ES-I3 (cell line): ENCODE data around the gene VENTX.

Source experiments
- H3K36me3 ChIP-seq: 2 replicates; pipeline ENCODE4 v1.6.1; 2013; ENCODE audit warnings: mild to moderate bottlenecking, low read length, control low read depth, moderate library complexity; ENCODE audit not compliant: insufficient read depth
- H3K4me1 ChIP-seq: 2 replicates; pipeline ENCODE4 v1.6.1; 2013; ENCODE audit warnings: mild to moderate bottlenecking, control low read depth, low read length; ENCODE audit not compliant: insufficient read depth
- H3K9ac ChIP-seq: 2 replicates; pipeline ENCODE4 v1.6.1; 2013; ENCODE audit warnings: low read depth, mild to moderate bottlenecking, low read length, moderate library complexity
- H3K9me3 ChIP-seq: 2 replicates; pipeline ENCODE4 v1.6.1; 2013; ENCODE audit warnings: mild to moderate bottlenecking, low read length, moderate library complexity; ENCODE audit not compliant: control insufficient read depth, insufficient read depth

Gene VENTX

DNA sequence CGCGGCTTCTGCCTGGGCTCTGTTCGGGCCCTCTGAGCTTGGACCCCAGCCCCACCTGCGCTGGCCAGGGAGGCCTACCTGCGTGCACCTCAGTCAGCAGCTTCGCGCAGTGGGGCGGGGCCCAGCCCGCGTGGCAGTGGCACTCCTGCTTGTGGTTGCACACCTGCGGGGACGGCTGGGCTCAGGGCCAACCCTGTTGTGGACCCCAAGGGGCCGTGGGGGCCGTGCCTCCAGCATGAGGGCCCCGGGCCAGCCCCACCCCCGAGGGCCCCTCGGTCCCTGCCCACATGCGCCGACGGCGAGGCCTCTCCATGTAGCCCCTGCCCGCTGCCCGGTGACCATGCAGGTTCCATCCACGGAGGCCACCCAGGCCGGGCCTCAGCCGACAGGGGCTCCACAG is 31.7 kb downstream of the VENTX start:
- no peaks in the 10 kb centered on the region for H3K9me3 ChIP-seq
- H3K36me3 ChIP-seq = no peaks in the 10 kb centered on the region; the same call in 1 of the 2 replicates
- H3K9ac ChIP-seq = no peak overlapping the region
- no peaks in the 10 kb centered on the region for H3K4me1 ChIP-seq

DNA sequence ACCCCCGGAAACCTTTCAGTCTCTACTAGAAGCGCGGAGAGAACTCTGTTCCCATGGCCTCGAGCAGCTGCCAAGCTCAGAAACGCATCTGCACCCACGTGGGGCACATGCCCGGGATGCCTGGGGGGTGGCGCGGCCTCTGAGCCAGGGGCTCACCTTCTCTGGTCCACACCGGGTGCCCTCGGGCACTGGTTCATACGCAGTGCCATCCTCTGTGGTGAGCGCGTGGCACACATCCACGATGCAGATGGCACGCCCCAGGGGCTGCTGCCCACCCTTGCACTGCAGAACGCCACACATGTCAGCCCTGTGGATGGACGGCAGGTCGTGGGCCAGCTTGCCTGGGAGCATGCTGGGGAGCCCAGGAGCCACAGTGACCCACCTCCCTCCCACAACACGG is 32.5 kb downstream of the VENTX start:
- Histone ChIP-seq H3K36me3 (no peaks in the 10 kb centered on the region; the same call in 1 of the 2 replicates), H3K9ac (no peak overlapping the region), H3K9me3 (no peaks in the 10 kb centered on the region), H3K4me1 (no peaks in the 10 kb centered on the region; the same call in 1 of the 2 replicates)

GRCh38 chr10:133270773-133271297 is 33.2 kb downstream of the VENTX start:
- H3K9ac ChIP-seq = no peak overlapping the region

DNA sequence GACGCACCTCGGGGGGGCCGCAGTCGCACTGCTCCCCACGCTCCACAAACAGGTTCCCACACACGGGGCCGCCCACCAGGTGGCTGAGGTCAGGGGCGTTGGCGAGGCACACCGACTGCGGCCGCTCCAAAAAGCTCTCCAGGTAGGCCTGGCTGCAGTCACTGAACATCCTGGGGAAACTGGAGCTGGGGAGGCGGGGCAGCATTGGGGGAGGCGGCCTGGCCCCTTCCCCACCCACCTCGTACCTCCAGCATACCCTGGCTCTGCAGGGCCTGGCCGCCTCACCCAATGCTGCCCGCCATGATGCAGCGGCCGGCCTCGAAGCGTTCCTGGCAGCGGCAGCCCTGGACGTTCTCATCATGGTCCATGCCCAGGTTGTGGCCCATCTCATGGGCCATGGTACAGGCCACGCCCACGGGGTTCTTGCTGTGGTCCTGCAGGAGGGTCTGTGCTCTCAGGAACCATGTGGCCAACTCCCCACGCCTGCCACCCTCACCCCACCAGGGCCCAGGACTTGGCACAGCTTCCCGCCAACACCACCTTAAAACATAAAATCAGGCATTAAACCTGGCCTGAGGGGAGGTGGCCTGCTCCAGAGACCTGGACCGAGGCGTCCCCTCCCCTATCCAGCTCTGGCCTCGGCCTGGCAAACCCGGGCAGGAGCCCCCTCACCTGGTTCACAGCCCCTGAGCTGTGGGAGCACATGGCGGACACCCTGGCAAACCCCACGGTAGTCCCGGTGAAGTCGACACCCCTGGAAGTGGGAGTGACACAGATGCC is 34.1 kb downstream of the VENTX start:
- Histone ChIP-seq H3K36me3 (no peaks in the 10 kb centered on the region), H3K9ac (no peak overlapping the region), H3K9me3 (no peaks in the 10 kb centered on the region)

More at GRCh38 chr10:133270773-133271297, 33.2 kb downstream of the VENTX start:
- Histone ChIP-seq H3K4me1 (no peaks in the 10 kb centered on the region; the same call in 1 of the 2 replicates), H3K36me3 (no peaks in the 10 kb centered on the region; the same call in 1 of the 2 replicates), H3K9me3 (no peaks in the 10 kb centered on the region)

GRCh38 chr10:133272301-133272963 is 34.8 kb downstream of the VENTX start:
- H3K9ac ChIP-seq = no peak overlapping the region
- H3K36me3 ChIP-seq = no peaks in the 10 kb centered on the region
- no peaks in the 10 kb centered on the region; the same call in 1 of the 2 replicates for H3K4me1 ChIP-seq
- no peaks in the 10 kb centered on the region for H3K9me3 ChIP-seq

More for the DNA sequence above, 34.1 kb downstream of the VENTX start:
- H3K4me1 ChIP-seq = no peaks in the 10 kb centered on the region; the same call in 1 of the 2 replicates

DNA sequence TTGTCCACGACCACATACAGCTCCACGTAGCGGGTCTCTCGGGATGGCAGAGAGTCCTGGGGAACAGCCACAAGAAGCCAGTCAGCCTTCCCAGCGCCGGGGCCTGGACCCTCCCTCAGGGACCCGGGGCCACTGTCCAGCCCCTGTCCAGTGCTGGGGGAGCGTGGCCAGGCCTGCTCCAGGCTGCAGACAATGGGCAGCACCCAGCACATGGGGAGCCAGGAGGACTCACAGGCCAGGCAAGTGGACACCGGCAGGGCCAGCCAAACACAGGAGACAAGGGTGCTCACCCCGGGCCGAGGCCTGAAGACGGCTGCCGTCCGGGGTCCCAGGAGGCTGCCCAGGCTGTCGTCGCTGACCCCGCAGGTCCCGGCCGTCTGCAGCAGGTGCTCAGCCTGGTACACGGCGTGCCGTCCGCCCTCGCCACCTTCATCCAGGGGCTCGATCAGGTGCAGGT is 35.3 kb downstream of the VENTX start:
- H3K9ac ChIP-seq = no peak overlapping the region
- H3K36me3 ChIP-seq = no peaks in the 10 kb centered on the region
- H3K9me3 ChIP-seq = no peaks in the 10 kb centered on the region
- H3K4me1 ChIP-seq = no peaks in the 10 kb centered on the region; the same call in 1 of the 2 replicates

GRCh38 chr10:133273534-133274143 is 36.0 kb downstream of the VENTX start:
- Histone ChIP-seq H3K9me3 (no peaks in the 10 kb centered on the region), H3K36me3 (no peaks in the 10 kb centered on the region), H3K4me1 (no peaks in the 10 kb centered on the region; the same call in 1 of the 2 replicates), H3K9ac (no peak overlapping the region)

DNA sequence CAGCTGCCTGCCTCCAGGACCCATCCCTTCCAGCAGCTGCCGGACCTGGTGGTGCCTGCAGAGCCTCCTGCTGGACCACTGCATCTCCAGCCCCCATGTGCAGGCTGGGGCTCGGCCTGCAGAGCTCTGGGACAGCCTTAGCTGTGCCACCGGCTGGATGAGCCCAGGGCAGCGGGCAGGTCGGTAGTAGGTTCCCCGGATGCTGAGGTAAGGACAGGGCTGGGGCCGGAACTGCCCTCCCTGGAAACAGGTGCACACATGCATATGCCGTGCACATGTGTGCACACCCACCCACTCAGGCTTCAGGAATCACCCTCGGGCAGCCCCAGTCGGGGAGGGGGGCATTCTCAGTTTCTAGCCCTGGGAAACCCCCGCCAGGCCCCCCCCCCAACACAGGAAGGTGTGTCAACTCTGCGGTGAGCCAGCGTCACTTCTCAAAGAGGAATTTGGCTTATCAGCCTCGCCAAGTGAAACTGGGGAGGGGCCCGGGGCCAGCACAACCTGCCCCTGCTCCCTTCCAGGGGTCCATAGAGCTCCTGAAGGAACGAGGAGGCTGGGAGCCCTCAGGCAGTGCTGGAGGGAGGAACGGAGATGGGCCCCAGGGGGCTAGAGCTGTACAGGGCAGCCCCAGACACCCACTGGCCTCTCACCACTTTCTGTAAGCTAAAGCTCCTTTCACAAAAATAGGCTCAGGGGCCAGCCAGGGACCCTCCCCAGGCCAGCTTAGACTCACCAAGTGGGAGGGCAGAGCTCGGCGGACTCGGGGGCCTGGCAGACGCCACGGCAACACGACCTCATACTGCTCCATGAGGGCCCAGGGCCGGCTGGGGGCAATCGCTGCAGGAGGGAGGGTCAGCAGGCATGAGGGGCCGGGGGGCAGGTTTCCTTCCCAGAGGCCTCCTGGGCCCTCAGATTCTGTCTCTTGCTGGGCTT is 37.4 kb downstream of the VENTX start:
- Histone ChIP-seq H3K9ac (peak overlapping the region; percentile 58; the same call in 1 of the 2 replicates), H3K4me1 (no peaks in the 10 kb centered on the region; the same call in 1 of the 2 replicates)

GRCh38 chr10:133275684-133276092 is 38.0 kb downstream of the VENTX start:
- Histone ChIP-seq H3K9ac (peak overlapping the region; percentile 58; the same call in 1 of the 2 replicates), H3K4me1 (no peaks in the 10 kb centered on the region; the same call in 1 of the 2 replicates), H3K36me3 (peaks cover 4% of the 10 kb centered on the region; the same call in 1 of the 2 replicates), H3K9me3 (no peaks in the 10 kb centered on the region)

More for the DNA sequence above, 37.4 kb downstream of the VENTX start:
- H3K9me3 ChIP-seq = no peaks in the 10 kb centered on the region
- H3K36me3 ChIP-seq = peaks cover 2% of the 10 kb centered on the region; the same call in 1 of the 2 replicates

DNA sequence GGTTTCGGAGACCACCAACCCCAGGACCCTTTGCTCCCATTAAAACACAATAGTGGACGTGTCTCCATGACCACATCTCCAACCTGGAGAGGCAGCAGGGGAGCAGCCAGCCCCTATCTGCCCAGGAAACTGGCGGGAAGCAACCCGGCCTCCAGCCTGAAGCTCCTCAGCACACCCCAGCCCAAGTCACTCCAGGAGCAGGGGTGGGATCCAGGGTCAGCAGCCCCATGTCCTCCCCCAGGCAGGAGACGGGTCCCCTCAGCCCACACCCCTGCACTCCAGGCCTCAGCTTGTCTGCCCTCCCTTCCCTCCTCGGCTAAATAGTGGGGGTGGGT is 38.4 kb downstream of the VENTX start:
- peak overlapping the region; percentile 58; the same call in 1 of the 2 replicates for H3K9ac ChIP-seq
- no peaks in the 10 kb centered on the region for H3K9me3 ChIP-seq
- no peaks in the 10 kb centered on the region; the same call in 1 of the 2 replicates for H3K4me1 ChIP-seq
- H3K36me3 ChIP-seq = peaks cover 4% of the 10 kb centered on the region; the same call in 1 of the 2 replicates

DNA sequence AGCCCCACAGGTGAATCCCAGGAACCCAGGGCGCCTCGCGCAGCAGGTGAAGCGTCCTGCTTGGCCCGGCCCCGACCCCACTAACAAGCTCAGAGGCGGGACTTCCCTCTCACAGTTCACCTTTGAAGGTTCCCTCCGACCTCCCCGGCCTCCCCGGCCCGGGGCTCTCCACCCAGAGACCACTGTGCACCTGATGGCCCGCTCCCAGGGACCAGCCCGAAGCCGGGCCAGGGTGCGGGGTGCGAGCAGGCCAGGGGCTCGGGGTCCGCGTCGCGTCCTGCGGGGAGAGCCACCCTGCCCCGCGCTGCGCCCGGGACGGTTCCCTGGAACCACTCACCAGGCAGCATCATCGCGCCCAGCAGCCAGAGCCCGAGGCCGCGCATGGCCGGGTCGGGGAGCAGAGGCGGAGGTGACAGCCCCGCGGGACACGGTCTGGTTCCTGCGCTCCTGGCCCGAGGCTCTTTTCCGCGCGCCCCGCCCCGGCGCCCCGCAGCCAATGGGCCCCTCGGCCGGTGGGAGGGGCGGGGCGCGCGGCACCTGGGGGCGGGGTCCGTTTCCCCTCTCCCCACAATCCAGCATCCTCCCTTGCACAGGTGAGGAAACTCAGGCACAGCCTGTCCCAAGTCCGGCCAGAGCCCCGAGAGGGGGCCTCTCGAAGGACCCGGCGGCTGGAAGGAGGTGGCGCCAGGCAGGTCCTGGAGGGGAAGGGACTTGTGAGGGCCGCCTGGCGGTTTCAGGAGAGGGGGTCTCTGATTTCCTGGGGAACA is 39.0 kb downstream of the VENTX start, which contains the start of gene ADAM8:
Gene ADAM8, minus strand, starts transcription at position 434 of the 767 bp plus-strand sequence. Its CDS starts 51 bp downstream, at position 383.
- no peaks in the 10 kb centered on the region; the same call in 1 of the 2 replicates for H3K4me1 ChIP-seq
- peaks cover 4% of the 10 kb centered on the region; the same call in 1 of the 2 replicates for H3K36me3 ChIP-seq
- H3K9me3 ChIP-seq = no peaks in the 10 kb centered on the region
- peak within 1 kb of the TSS; percentile 58; the same call in 1 of the 2 replicates for H3K9ac ChIP-seq

- 0 out of 2 replicates have a peak overlapping the region, but pooled peaks have one; percentile 58 for H3K9ac ChIP-seq
- H3K4me1 ChIP-seq = no peaks in the 10 kb centered on the region; the same call in 1 of the 2 replicates
- no peaks in the 10 kb centered on the region for H3K9me3 ChIP-seq
- peaks cover 4% of the 10 kb centered on the region; the same call in 1 of the 2 replicates for H3K36me3 ChIP-seq
These were observed 39.8 kb downstream of the VENTX start for GRCh38 chr10:133277277-133277992.
